SJCRH30 (cell line): ENCODE measurements around the gene CDC6. TPM values are rescaled to one million over a fixed set of nuclear protein-coding genes. Genes with fewer than 3 reads are reported as not detected.
A peak's percentile ranks its signal among the peaks of the same experiment; 100 is the strongest.

Experiments used
- DNase-seq, 2 experiments: peaks; one replicate each; pipeline ENCODE4 v3.0.0-alpha.2; 2015 to 2020
- H3K27ac ChIP-seq: fragments of 250-450 bp; sonication (Bioruptor Pico); 2 replicates; pipeline ENCODE4 v1.5.1; 2020; ENCODE audit warnings: mild to moderate bottlenecking, moderate library complexity
- H3K27me3 ChIP-seq: fragments of 250-450 bp; sonication (Bioruptor Pico); 2 replicates; pipeline ENCODE4 v1.5.1; 2020; ENCODE audit warnings: mild to moderate bottlenecking, moderate library complexity
- H3K36me3 ChIP-seq: fragments of 250-450 bp; sonication (Bioruptor Pico); 2 replicates; pipeline ENCODE4 v1.5.1; 2020; ENCODE audit warnings: mild to moderate bottlenecking, moderate library complexity
- H3K4me1 ChIP-seq: fragments of 250-450 bp; sonication (Bioruptor Pico); 2 replicates; pipeline ENCODE4 v1.5.1; 2020; ENCODE audit warnings: mild to moderate bottlenecking, moderate library complexity
- H3K4me3 ChIP-seq: fragments of 250-450 bp; sonication (Bioruptor Pico); 2 replicates; pipeline ENCODE4 v1.5.1; 2020; ENCODE audit warnings: mild to moderate bottlenecking, moderate library complexity
- H3K9me3 ChIP-seq: fragments of 250-450 bp; sonication (Bioruptor Pico); replicated peaks from 2 replicates; pipeline ENCODE4 v1.5.1; 2020; ENCODE audit warnings: mild to moderate bottlenecking, moderate library complexity
- total RNA-seq: library from RNA; depleted of rRNA; stranded (reverse); fragments of >200 nt; shearing (Covaris generic); gene quantifications from 2 replicates; pipeline ENCODE4 v1.2.3, GENCODE V29; 2014; rRNA removed

The CDC6 gene
- total RNA-seq, 1 experiment from 2014 or later, result 97.0 TPM

- Histone ChIP-seq H3K9me3 (no peaks in the 10 kb centered on the region), H3K36me3 (peaks cover 56% of the 10 kb centered on the region), H3K4me3 (no peak overlapping the region), H3K27ac (peak overlapping the region; percentile 84), H3K27me3 (no peaks in the 10 kb centered on the region), H3K4me1 (peaks cover 47% of the 10 kb centered on the region)
- peak in 1 of 2 experiments; percentile 44 for DNase-seq
Observed at GRCh38 chr17:40351359-40352236, 63.9 kb downstream of the CDC6 start.

GRCh38 chr17:40352237-40352778 is 64.6 kb downstream of the CDC6 start:
- H3K27ac ChIP-seq, result no peak overlapping the region; the same call in 1 of the 2 replicates
- no peaks in the 10 kb centered on the region for H3K27me3 ChIP-seq
- H3K36me3 ChIP-seq, result peaks cover 56% of the 10 kb centered on the region
- H3K4me3 ChIP-seq, result no peak overlapping the region
- H3K4me1 ChIP-seq, result peaks cover 43% of the 10 kb centered on the region
- no peak for DNase-seq
- no peaks in the 10 kb centered on the region for H3K9me3 ChIP-seq

- Histone ChIP-seq H3K27ac (no peak overlapping the region), H3K4me3 (no peak overlapping the region), H3K4me1 (peaks cover 41% of the 10 kb centered on the region), H3K36me3 (peaks cover 56% of the 10 kb centered on the region), H3K27me3 (no peaks in the 10 kb centered on the region), H3K9me3 (no peaks in the 10 kb centered on the region)
- DNase-seq, result no peak
Observed at GRCh38 chr17:40352779-40353394, 65.2 kb downstream of the CDC6 start.

Other genes starting within 250 kb of the CDC6 start
- gene MED24, start 233.5 kb upstream of the CDC6 start, total RNA-seq, result 41.8 and 55.0 TPM in 2 replicates
- gene THRA, start 224.9 kb upstream of the CDC6 start, total RNA-seq, result 13.3 and 14.4 TPM in 2 replicates
- 1.0 and 1.4 TPM in 2 replicates for gene NR1D1, start 187.3 kb upstream of the CDC6 start, total RNA-seq
- gene MSL1, start 165.9 kb upstream of the CDC6 start, total RNA-seq, result 72.9 and 76.1 TPM in 2 replicates
- gene CASC3, start 147.3 kb upstream of the CDC6 start, total RNA-seq, result 53.8 and 58.5 TPM in 2 replicates
- gene RAPGEFL1, start 110.4 kb upstream of the CDC6 start, total RNA-seq, result 1.6 and 2.7 TPM in 2 replicates
- 8.3 and 9.0 TPM in 2 replicates for gene WIPF2, start 68.6 kb upstream of the CDC6 start, total RNA-seq
- gene RARA, start 21.3 kb downstream of the CDC6 start, total RNA-seq, result 42.3 and 43.2 TPM in 2 replicates
- gene GJD3, start 76.9 kb downstream of the CDC6 start, total RNA-seq, result not detected in 2 replicates
- 524 and 583 TPM in 2 replicates for gene TOP2A, start 130.0 kb downstream of the CDC6 start, total RNA-seq
- 1.7 and 2.3 TPM in 2 replicates for gene IGFBP4, start 155.6 kb downstream of the CDC6 start, total RNA-seq
- gene TNS4, start 213.7 kb downstream of the CDC6 start, total RNA-seq, result not detected in 2 replicates